B cell (primary cell): Measurements from ENCODE around the gene UPF1. TPM values are rescaled to one million over a fixed set of nuclear protein-coding genes. Genes with fewer than 3 reads are reported as not detected.
"Not testable (repeated sequence)": the region's sequence is repeated elsewhere in the genome, so short reads cannot be mapped to it uniquely, and the experiment has no call there.

Experiments used
- ATAC-seq: fragments of 200-7000 bp; cut with Tn5 transposase; one replicate; pipeline ENCODE4 v1.10.0; 2021; ENCODE audit warnings: low read depth, mild to moderate bottlenecking, moderate number of reproducible peaks, moderate library complexity
- CTCF ChIA-PET: fragments of 350-600 bp; sonication (Branson Sonifier 250); formaldehyde crosslinking; loops from one replicate; lab custom pipeline; 2021; ENCODE audit warnings: antibody characterized with exemption, inconsistent platforms; lab: Charles Lee
- POLR2A ChIA-PET: fragments of 350-600 bp; sonication (Branson Sonifier 250); formaldehyde crosslinking; loops from one replicate; lab custom pipeline; 2021; ENCODE audit warnings: antibody characterized with exemption; lab: Charles Lee
- DNase-seq: peaks from one replicate; pipeline ENCODE4 v3.0.0; 2013
- H2AFZ ChIP-seq: 2 replicates; pipeline ENCODE4 v1.6.1; 2012; ENCODE audit warnings: mild to moderate bottlenecking, low read depth, low read length; ENCODE audit not compliant: insufficient read depth, poor library complexity, severe bottlenecking
- H3K27ac ChIP-seq, 2 donors: 1 replicate in 1 of 2; 2 replicates in 1 of 2; pipeline ENCODE4 v1.5.1; 2012 to 2013; ENCODE audit warnings: low read length in 2 of 2, mild to moderate bottlenecking in 2 of 2, moderate library complexity in 1 of 2
- H3K27me3 ChIP-seq, 4 experiments: fragments of 200-600 bp in 1 of 4; sonication (generic) in 1 of 4; replicated peaks in 1 of 4; 1 replicate in 2 of 4; 2 replicates in 2 of 4; pipeline versions ENCODE4 v1.6.1 to v1.7.0; 2013 to 2016; ENCODE audit warnings: low read length in 3 of 4, mild to moderate bottlenecking in 2 of 4, mixed read lengths in 1 of 4, moderate library complexity in 1 of 4; ENCODE audit not compliant: insufficient read depth in 4 of 4, control insufficient read depth in 3 of 4; ENCODE audit errors: control extremely low read depth in 1 of 4
- H3K36me3 ChIP-seq, 2 experiments: replicated peaks in 1 of 2; 1 replicate in 1 of 2; 2 replicates in 1 of 2; pipeline versions ENCODE4 v1.6.1 to v1.7.1; 2013; ENCODE audit warnings: low read length in 1 of 2; ENCODE audit not compliant: insufficient read depth in 2 of 2, control insufficient read depth in 1 of 2; ENCODE audit errors: control extremely low read depth in 1 of 2, extremely low read depth in 1 of 2
- H3K4me1 ChIP-seq, 2 donors: fragments of 200-600 bp in 1 of 2; sonication (generic) in 1 of 2; 1 replicate in 1 of 2; 2 replicates in 1 of 2; pipeline versions ENCODE4 v1.5.1 to v1.6.1; 2013 to 2017; ENCODE audit warnings: low read length in 2 of 2; ENCODE audit not compliant: control insufficient read depth in 2 of 2, insufficient read depth in 2 of 2
- H3K4me2 ChIP-seq: replicated peaks from 2 replicates; pipeline ENCODE3; 2012; ENCODE audit warnings: mild to moderate bottlenecking, low read depth, low read length; ENCODE audit not compliant: poor library complexity, severe bottlenecking
- H3K4me3 ChIP-seq, 5 experiments: fragments of 200-600 bp in 1 of 5; sonication (generic) in 1 of 5; 1 replicate in 3 of 5; 2 replicates in 2 of 5; pipeline versions ENCODE4 v1.5.1 to v1.7.0; 2011 to 2016; ENCODE audit warnings: low read length in 4 of 5, mild to moderate bottlenecking in 4 of 5, low read depth in 2 of 5, control low read depth in 1 of 5, moderate library complexity in 1 of 5; ENCODE audit not compliant: insufficient read depth in 1 of 5; ENCODE audit errors: control extremely low read depth in 1 of 5, extremely low read depth in 1 of 5
- H3K79me2 ChIP-seq: fragments of 200-600 bp; sonication (generic); one replicate; pipeline ENCODE4 v1.6.0; 2016; ENCODE audit warnings: low read length; ENCODE audit not compliant: control insufficient read depth, insufficient read depth
- H3K9ac ChIP-seq: fragments of 200-600 bp; sonication (generic); 2 replicates; pipeline ENCODE4 v1.6.1; 2017; ENCODE audit warnings: mild to moderate bottlenecking, low read length, moderate library complexity
- H3K9me3 ChIP-seq, 3 donors: one replicate each; pipeline versions ENCODE4 v1.6.1 to v1.7.1; 2013; ENCODE audit warnings: low read length in 2 of 3; ENCODE audit not compliant: control insufficient read depth in 2 of 3, insufficient read depth in 1 of 3; ENCODE audit errors: control extremely low read depth in 1 of 3
- H4K20me1 ChIP-seq: 2 replicates; pipeline ENCODE4 v1.6.0; 2012; ENCODE audit warnings: mild to moderate bottlenecking, low read length; ENCODE audit not compliant: insufficient read depth, control insufficient read depth, poor library complexity, severe bottlenecking
- H3K27ac Mint-ChIP-seq: one replicate; pipeline ENCODE4 v1.8.0; 2021; ENCODE audit warnings: mixed read lengths
- H3K27me3 Mint-ChIP-seq: one replicate; pipeline ENCODE4 v1.8.0; 2021; ENCODE audit warnings: mixed read lengths
- H3K4me1 Mint-ChIP-seq: one replicate; pipeline ENCODE4 v1.8.0; 2021; ENCODE audit warnings: mixed read lengths
- H3K4me3 Mint-ChIP-seq: one replicate; pipeline ENCODE4 v1.8.0; 2021; ENCODE audit warnings: mixed read lengths
- H3K9me3 Mint-ChIP-seq: one replicate; pipeline ENCODE4 v1.8.0; 2022; ENCODE audit warnings: mixed read lengths; ENCODE audit not compliant: insufficient read depth
- CTCF ChIP-seq: fragments of 200-600 bp; IDR thresholded peaks from one replicate; pipeline ENCODE4 v1.8.0; 2022; ENCODE audit warnings: antibody characterized with exemption, mild to moderate bottlenecking
- EZH2 ChIP-seq: IDR thresholded peaks from 2 replicates; pipeline ENCODE4 v1.6.1; 2012; ENCODE audit warnings: borderline replicate concordance, low read depth, mild to moderate bottlenecking, moderate library complexity, low read length; ENCODE audit not compliant: insufficient read depth, poor library complexity, severe bottlenecking
- WGBS: methylation state at CpG from one replicate; pipeline ENCODE4 v1.1.5; 2013; ENCODE audit warnings: missing lambda C conversion rate; ENCODE audit not compliant: insufficient coverage; 5-methylcytosine and 5-hydroxymethylcytosine counted together
- intact Hi-C: fragments of 100-400 bp; cut with micrococcal nuclease; formaldehyde crosslinking; loops from one replicate; pipeline ENCODE4 v1.10.0; 2022
- polyA plus RNA-seq: library from polyadenylated mRNA; depleted of rRNA; stranded (reverse); fragments of >200 nt; gene quantifications from 2 replicates; pipeline ENCODE4 v1.2.3, GENCODE V29; 2012
- total RNA-seq, 2 donors: library from RNA; stranded (reverse); fragments of 120-200 nt in 1 of 2; gene quantifications; 1 replicate in 1 of 2; 2 replicates in 1 of 2; pipeline versions ENCODE4 v1.2.3 to v1.2.4, GENCODE V29; 2013 to 2022

The UPF1 gene
- total and polyA plus RNA-seq, 2 donors (not counting 1 experiment from before 2014, with no cell fraction given) = 51.9 to 98.6 TPM

GRCh38 chr19:18807861-18808331, 23.9 kb upstream of the UPF1 start:
- ChIA-PET CTCF (no interaction called here), POLR2A (no interaction called here)
- Mint-ChIP-seq H3K27ac (no peak overlapping the region), H3K4me1 (peaks cover 3% of the 10 kb centered on the region), H3K27me3 (peaks cover 11% of the 10 kb centered on the region), H3K9me3 (no peaks in the 10 kb centered on the region), H3K4me3 (no peak overlapping the region)
- no peak overlapping the region for H3K27ac ChIP-seq
- H2AFZ ChIP-seq = no peak overlapping the region
- H3K27me3 ChIP-seq = peaks cover 0 to 12% (median 0%) of the 10 kb centered on the region in 4 experiments
- H3K79me2 ChIP-seq = no peaks in the 10 kb centered on the region
- no peaks in the 10 kb centered on the region for H4K20me1 ChIP-seq
- TF ChIP-seq EZH2 = no peak
- no peak overlapping the region for H3K9ac ChIP-seq
- H3K4me2 ChIP-seq = no peak overlapping the region
- intact Hi-C loops = no loop called here
- DNase-seq (no peak), ATAC-seq (no peak)
- no peaks in the 10 kb centered on the region for H3K4me1 ChIP-seq
- 91% methylated on average over 18 of the region's 19 CpGs for WGBS
- H3K4me3 ChIP-seq = no peak overlapping the region
- H3K9me3 ChIP-seq = peaks cover 0 to 8% (median 0%) of the 10 kb centered on the region in 3 donors
- no peaks in the 10 kb centered on the region for H3K36me3 ChIP-seq

GRCh38 chr19:18809149-18809868, 22.4 kb upstream of the UPF1 start:
- Histone ChIP-seq H2AFZ (peak overlapping the region; percentile 58), H3K27ac (no peak overlapping the region), H3K9ac (no peak overlapping the region), H4K20me1 (no peaks in the 10 kb centered on the region), H3K79me2 (no peaks in the 10 kb centered on the region), H3K9me3 (no peaks in the 10 kb centered on the region), H3K36me3 (no peaks in the 10 kb centered on the region), H3K4me3 (no peak overlapping the region), H3K27me3 (peaks cover 0 to 7% (median 0%) of the 10 kb centered on the region in 4 experiments), H3K4me1 (no peaks in the 10 kb centered on the region), H3K4me2 (peak overlapping the region; percentile 25)
- POLR2A ChIA-PET = no interaction called here
- ATAC-seq (no peak), DNase-seq (no peak)
- H3K4me1 Mint-ChIP-seq = peaks cover 3% of the 10 kb centered on the region
- no peak overlapping the region for H3K27ac Mint-ChIP-seq
- intact Hi-C loops = no loop called here
- H3K9me3 Mint-ChIP-seq = no peaks in the 10 kb centered on the region
- TF ChIP-seq CTCF (no peak), EZH2 (no peak)
- CTCF ChIA-PET = no interaction called here
- H3K4me3 Mint-ChIP-seq = no peak overlapping the region
- 48% methylated on average over 13 of the region's 14 CpGs for WGBS
- H3K27me3 Mint-ChIP-seq = peaks cover 9% of the 10 kb centered on the region

- DNase-seq, H3K36me3 ChIP-seq, ATAC-seq, intact Hi-C loops, H4K20me1 ChIP-seq, H2AFZ ChIP-seq, H3K4me3 ChIP-seq, H3K27me3 ChIP-seq, H3K4me1 ChIP-seq, H3K4me3 Mint-ChIP-seq, H3K27ac ChIP-seq, H3K9me3 ChIP-seq, H3K27ac Mint-ChIP-seq, H3K4me2 ChIP-seq, H3K4me1 Mint-ChIP-seq, H3K27me3 Mint-ChIP-seq, H3K79me2 ChIP-seq, POLR2A ChIA-PET, H3K9me3 Mint-ChIP-seq, H3K9ac ChIP-seq: not testable (repeated sequence)
- CTCF ChIA-PET = interaction anchor here (1.1 kb wide), 1 partner anchor 215 kb away, joined by 3 read pairs; no protein-coding TSS in a partner anchor
- WGBS = 91% methylated on average over 3 of the region's 5 CpGs
Observed at GRCh38 chr19:18811638-18812037, 20.1 kb upstream of the UPF1 start.
